Measurements from ENCODE around the gene WNT3.

- TF ChIP-seq CTCF (IDR thresholded peaks at IDR 0.05), result no peak
- no peak for TF ChIP-seq POLR2AphosphoS5 (IDR thresholded peaks at IDR 0.05; ENCODE audit: insufficient read depth in 1 of 2, low read depth in 1 of 2)
Observed at GRCh38 chr17:46791531-46791930, 27.0 kb downstream of the WNT3 start.

Data from vagina (tissue), 2 donors.